HepG2 (cell line): ENCODE measurements around the gene TMEM235. TPM values are rescaled to one million over a fixed set of nuclear protein-coding genes. Genes with fewer than 3 reads are reported as not detected.

Experiments used
- ADNP ChIP-seq: sonication (generic); formaldehyde crosslinking; IDR thresholded peaks from 2 replicates; pipeline ENCODE4 v1.4.0; 2020; ENCODE audit warnings: missing genetic modification reagents
- DDIT3 ChIP-seq: sonication (generic); formaldehyde crosslinking; IDR thresholded peaks from 2 replicates; pipeline ENCODE4 v1.4.0; 2020; ENCODE audit warnings: mild to moderate bottlenecking, missing genetic modification reagents
- FOXM1 ChIP-seq: sonication (generic); formaldehyde crosslinking; IDR thresholded peaks from 2 replicates; pipeline ENCODE4 v1.5.0; 2020; ENCODE audit warnings: missing genetic modification reagents
- HDAC6 ChIP-seq: fragments of 200-600 bp; sonication (generic); IDR thresholded peaks from 2 replicates; pipeline ENCODE4 v1.7.0; 2017; ENCODE audit warnings: mild to moderate bottlenecking, antibody characterized with exemption, low read length, low read depth
- IRF9 ChIP-seq: sonication (generic); formaldehyde crosslinking; IDR thresholded peaks from 2 replicates; pipeline ENCODE4 v1.8.0; 2022; ENCODE audit warnings: missing genetic modification reagents, mild to moderate bottlenecking, borderline replicate concordance
- MIER2 ChIP-seq: IDR thresholded peaks from 2 replicates; pipeline ENCODE4 v1.6.1; 2016; ENCODE audit warnings: missing biosample characterization, missing genetic modification reagents
- RFX3 ChIP-seq: IDR thresholded peaks from 2 replicates; pipeline ENCODE4 v1.6.1; 2016; ENCODE audit warnings: missing biosample characterization, missing genetic modification reagents
- SCMH1 ChIP-seq: sonication (generic); formaldehyde crosslinking; IDR thresholded peaks from 2 replicates; pipeline ENCODE4 v1.9.0; 2021; ENCODE audit warnings: missing genetic modification reagents, mild to moderate bottlenecking, borderline replicate concordance
- SETDB1 ChIP-seq: sonication (generic); formaldehyde crosslinking; IDR thresholded peaks from 2 replicates; pipeline ENCODE4 v1.5.1; 2020; ENCODE audit warnings: missing genetic modification reagents, mild to moderate bottlenecking, borderline replicate concordance
- ZNF24 ChIP-seq: fragments of 450-650 bp; IDR thresholded peaks from 2 replicates; pipeline ENCODE4 v1.6.1; 2017; ENCODE audit warnings: antibody characterized with exemption, mild to moderate bottlenecking
- ZNF253 ChIP-seq: sonication (generic); formaldehyde crosslinking; IDR thresholded peaks from 2 replicates; pipeline ENCODE4 v1.8.0; 2022; ENCODE audit warnings: mild to moderate bottlenecking, missing genetic modification reagents, borderline replicate concordance
- ZNF326 ChIP-seq: sonication (generic); formaldehyde crosslinking; IDR thresholded peaks from 2 replicates; pipeline ENCODE4 v1.4.0; 2020; ENCODE audit warnings: missing genetic modification reagents, borderline replicate concordance
- ZNF414 ChIP-seq: sonication (generic); formaldehyde crosslinking; IDR thresholded peaks from 2 replicates; pipeline ENCODE4 v1.5.0; 2020; ENCODE audit warnings: missing genetic modification reagents
- ZNF674 ChIP-seq: sonication (generic); formaldehyde crosslinking; IDR thresholded peaks from 2 replicates; pipeline ENCODE4 v1.5.0; 2020; ENCODE audit warnings: low read depth, mild to moderate bottlenecking, missing genetic modification reagents
- polyA plus RNA-seq, 8 experiments: library from polyadenylated mRNA; depleted of rRNA in 3 of 8; stranded (reverse) in 7 of 8; unstranded in 1 of 8; fragments of >200 nt; fragmentation: Illumina TruSeq in 4 of 8; extraction: Trizol in 4 of 8; gene quantifications; 2 replicates each; pipeline versions ENCODE4 v1.2.1 to v1.2.3, GENCODE V29; 2011 to 2016; ENCODE audit warnings: low read depth in 4 of 8, missing spikeins in 1 of 8, mixed read lengths in 1 of 8; ENCODE audit not compliant: insufficient read depth in 1 of 8
- total RNA-seq, 5 experiments: library from RNA; depleted of rRNA; stranded (reverse); fragments of >200 nt; fragmentation: Illumina TruSeq; extraction: Trizol; gene quantifications; 2 replicates each; pipeline ENCODE4 v1.2.3, GENCODE V29; 2016; ENCODE audit warnings: low read depth in 1 of 5
- TF ChIP-seq, protein P1 (sequence below): sonication (generic); formaldehyde crosslinking; IDR thresholded peaks from 2 replicates; pipeline ENCODE4 v1.4.0; 2020; ENCODE audit warnings: missing genetic modification reagents, mild to moderate bottlenecking, borderline replicate concordance
- TF ChIP-seq, protein P2 (sequence below): IDR thresholded peaks from 2 replicates; pipeline ENCODE4 v1.4.0; 2020; ENCODE audit warnings: mild to moderate bottlenecking, missing genetic modification reagents
- TF ChIP-seq, protein P3 (sequence below): fragments of 450-650 bp; IDR thresholded peaks from 2 replicates; pipeline ENCODE4 v1.6.1; 2017; ENCODE audit warnings: mild to moderate bottlenecking

Gene TMEM235
- total and polyA plus RNA-seq, 2 of the 13 experiments (the other 11 are each of a cell fraction or from before 2014, with no cell fraction given), result not detected

GRCh38 chr17:78241277-78242023 lies 10.0 kb downstream of the TMEM235 start (continued):
- TF ChIP-seq ZNF414 (CRISPR knock-in tag) (no peak), RFX3 (CRISPR knock-in tag) (no peak), SCMH1 (no peak), ZNF674 (CRISPR knock-in tag) (no peak), MIER2 (CRISPR knock-in tag) (peak; percentile 12; the same call in 1 of the 2 replicates), IRF9 (CRISPR knock-in tag) (peak; percentile 86; the same call in 1 of the 2 replicates), ZNF253 (CRISPR knock-in tag) (no peak), FOXM1 (CRISPR knock-in tag) (no peak), DDIT3 (CRISPR knock-in tag) (no peak), HDAC6 (no peak), ADNP (CRISPR knock-in tag) (no peak), ZNF24 (no peak), SETDB1 (CRISPR knock-in tag) (no peak), ZNF326 (CRISPR knock-in tag) (no peak)
- TF ChIP-seq, protein P1, sequence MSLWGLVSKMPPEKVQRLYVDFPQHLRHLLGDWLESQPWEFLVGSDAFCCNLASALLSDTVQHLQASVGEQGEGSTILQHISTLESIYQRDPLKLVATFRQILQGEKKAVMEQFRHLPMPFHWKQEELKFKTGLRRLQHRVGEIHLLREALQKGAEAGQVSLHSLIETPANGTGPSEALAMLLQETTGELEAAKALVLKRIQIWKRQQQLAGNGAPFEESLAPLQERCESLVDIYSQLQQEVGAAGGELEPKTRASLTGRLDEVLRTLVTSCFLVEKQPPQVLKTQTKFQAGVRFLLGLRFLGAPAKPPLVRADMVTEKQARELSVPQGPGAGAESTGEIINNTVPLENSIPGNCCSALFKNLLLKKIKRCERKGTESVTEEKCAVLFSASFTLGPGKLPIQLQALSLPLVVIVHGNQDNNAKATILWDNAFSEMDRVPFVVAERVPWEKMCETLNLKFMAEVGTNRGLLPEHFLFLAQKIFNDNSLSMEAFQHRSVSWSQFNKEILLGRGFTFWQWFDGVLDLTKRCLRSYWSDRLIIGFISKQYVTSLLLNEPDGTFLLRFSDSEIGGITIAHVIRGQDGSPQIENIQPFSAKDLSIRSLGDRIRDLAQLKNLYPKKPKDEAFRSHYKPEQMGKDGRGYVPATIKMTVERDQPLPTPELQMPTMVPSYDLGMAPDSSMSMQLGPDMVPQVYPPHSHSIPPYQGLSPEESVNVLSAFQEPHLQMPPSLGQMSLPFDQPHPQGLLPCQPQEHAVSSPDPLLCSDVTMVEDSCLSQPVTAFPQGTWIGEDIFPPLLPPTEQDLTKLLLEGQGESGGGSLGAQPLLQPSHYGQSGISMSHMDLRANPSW (CRISPR knock-in tag), result 0 out of 2 replicates have a peak, but pooled peaks have one; percentile 74
- TF ChIP-seq, protein P2, sequence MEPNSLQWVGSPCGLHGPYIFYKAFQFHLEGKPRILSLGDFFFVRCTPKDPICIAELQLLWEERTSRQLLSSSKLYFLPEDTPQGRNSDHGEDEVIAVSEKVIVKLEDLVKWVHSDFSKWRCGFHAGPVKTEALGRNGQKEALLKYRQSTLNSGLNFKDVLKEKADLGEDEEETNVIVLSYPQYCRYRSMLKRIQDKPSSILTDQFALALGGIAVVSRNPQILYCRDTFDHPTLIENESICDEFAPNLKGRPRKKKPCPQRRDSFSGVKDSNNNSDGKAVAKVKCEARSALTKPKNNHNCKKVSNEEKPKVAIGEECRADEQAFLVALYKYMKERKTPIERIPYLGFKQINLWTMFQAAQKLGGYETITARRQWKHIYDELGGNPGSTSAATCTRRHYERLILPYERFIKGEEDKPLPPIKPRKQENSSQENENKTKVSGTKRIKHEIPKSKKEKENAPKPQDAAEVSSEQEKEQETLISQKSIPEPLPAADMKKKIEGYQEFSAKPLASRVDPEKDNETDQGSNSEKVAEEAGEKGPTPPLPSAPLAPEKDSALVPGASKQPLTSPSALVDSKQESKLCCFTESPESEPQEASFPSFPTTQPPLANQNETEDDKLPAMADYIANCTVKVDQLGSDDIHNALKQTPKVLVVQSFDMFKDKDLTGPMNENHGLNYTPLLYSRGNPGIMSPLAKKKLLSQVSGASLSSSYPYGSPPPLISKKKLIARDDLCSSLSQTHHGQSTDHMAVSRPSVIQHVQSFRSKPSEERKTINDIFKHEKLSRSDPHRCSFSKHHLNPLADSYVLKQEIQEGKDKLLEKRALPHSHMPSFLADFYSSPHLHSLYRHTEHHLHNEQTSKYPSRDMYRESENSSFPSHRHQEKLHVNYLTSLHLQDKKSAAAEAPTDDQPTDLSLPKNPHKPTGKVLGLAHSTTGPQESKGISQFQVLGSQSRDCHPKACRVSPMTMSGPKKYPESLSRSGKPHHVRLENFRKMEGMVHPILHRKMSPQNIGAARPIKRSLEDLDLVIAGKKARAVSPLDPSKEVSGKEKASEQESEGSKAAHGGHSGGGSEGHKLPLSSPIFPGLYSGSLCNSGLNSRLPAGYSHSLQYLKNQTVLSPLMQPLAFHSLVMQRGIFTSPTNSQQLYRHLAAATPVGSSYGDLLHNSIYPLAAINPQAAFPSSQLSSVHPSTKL (CRISPR knock-in tag), result peak; percentile 71
- TF ChIP-seq, protein P3, sequence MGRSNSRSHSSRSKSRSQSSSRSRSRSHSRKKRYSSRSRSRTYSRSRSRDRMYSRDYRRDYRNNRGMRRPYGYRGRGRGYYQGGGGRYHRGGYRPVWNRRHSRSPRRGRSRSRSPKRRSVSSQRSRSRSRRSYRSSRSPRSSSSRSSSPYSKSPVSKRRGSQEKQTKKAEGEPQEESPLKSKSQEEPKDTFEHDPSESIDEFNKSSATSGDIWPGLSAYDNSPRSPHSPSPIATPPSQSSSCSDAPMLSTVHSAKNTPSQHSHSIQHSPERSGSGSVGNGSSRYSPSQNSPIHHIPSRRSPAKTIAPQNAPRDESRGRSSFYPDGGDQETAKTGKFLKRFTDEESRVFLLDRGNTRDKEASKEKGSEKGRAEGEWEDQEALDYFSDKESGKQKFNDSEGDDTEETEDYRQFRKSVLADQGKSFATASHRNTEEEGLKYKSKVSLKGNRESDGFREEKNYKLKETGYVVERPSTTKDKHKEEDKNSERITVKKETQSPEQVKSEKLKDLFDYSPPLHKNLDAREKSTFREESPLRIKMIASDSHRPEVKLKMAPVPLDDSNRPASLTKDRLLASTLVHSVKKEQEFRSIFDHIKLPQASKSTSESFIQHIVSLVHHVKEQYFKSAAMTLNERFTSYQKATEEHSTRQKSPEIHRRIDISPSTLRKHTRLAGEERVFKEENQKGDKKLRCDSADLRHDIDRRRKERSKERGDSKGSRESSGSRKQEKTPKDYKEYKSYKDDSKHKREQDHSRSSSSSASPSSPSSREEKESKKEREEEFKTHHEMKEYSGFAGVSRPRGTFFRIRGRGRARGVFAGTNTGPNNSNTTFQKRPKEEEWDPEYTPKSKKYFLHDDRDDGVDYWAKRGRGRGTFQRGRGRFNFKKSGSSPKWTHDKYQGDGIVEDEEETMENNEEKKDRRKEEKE, result no peak
